Mononuclear cell (primary cell): Measurements from ENCODE around the gene SUMF2. TPM values are rescaled to one million over a fixed set of nuclear protein-coding genes. Genes with fewer than 3 reads are reported as not detected.
"Not testable (repeated sequence)": the region's sequence is repeated elsewhere in the genome, so short reads cannot be mapped to it uniquely, and the experiment has no call there.

Source experiments
- H3K27me3 ChIP-seq: 2 replicates; pipeline ENCODE4 v1.6.0; 2011; ENCODE audit warnings: low read length, control low read depth; ENCODE audit not compliant: insufficient read depth
- H3K4me1 ChIP-seq: 2 replicates; pipeline ENCODE4 v1.5.1; 2011; ENCODE audit warnings: mild to moderate bottlenecking, low read length, control low read depth; ENCODE audit not compliant: insufficient read depth
- H3K4me3 ChIP-seq: 2 replicates; pipeline ENCODE4 v1.5.1; 2011; ENCODE audit warnings: mild to moderate bottlenecking, low read length, moderate library complexity
- H3K9me3 ChIP-seq: 2 replicates; pipeline ENCODE4 v1.5.1; 2011; ENCODE audit warnings: low read depth, mild to moderate bottlenecking, control low read depth, low read length
- total RNA-seq: library from RNA; depleted of rRNA; stranded (reverse); fragments of >200 nt; gene quantifications from one replicate; pipeline ENCODE4 v1.2.3, GENCODE V29; 2012

Gene SUMF2
- total RNA-seq, result 79.3 TPM

DNA sequence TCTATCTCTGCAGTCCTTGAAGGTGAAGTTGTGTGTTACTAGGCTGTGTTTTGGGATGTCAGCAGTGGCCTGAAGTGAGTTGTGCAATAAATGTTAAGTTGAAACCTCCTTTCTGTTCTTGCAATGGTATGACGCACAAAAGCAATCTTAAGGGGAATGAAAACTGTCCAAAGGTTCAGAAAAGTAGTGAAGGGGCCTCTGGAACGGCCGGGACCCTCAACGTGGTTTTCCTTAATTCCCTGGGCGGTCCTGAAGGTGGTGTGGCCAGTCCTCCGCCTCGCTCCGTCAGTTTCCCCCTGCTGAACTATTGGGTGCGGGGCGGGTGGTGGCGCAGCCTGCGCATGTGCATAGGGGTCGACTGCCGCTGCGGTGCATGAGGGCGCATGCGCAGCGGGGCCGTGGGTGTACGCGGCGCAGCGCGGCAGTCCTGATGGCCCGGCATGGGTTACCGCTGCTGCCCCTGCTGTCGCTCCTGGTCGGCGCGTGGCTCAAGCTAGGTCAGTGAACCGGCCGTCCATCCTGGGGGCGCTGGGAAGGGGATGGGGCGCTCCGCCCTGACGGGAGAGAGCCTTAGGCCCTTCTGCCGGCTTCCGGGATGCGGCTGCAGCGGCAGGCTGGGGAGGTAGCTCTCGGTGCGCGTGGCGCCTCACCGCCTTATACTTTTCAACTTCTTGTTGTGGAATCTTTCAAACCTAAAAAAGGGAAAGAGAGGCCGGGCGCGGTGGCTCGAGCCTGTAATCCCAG, at the start of gene SUMF2:
Gene SUMF2 (plus strand): TSS at position 405 of the 744 bp plus-strand sequence. CDS start 26 bp downstream, at position 431.
- Histone ChIP-seq H3K4me1 (peaks cover 19% of the 10 kb centered on the region), H3K9me3 (no peaks in the 10 kb centered on the region), H3K27me3 (no peaks in the 10 kb centered on the region), H3K4me3 (peak within 1 kb of the TSS; percentile 89)

DNA sequence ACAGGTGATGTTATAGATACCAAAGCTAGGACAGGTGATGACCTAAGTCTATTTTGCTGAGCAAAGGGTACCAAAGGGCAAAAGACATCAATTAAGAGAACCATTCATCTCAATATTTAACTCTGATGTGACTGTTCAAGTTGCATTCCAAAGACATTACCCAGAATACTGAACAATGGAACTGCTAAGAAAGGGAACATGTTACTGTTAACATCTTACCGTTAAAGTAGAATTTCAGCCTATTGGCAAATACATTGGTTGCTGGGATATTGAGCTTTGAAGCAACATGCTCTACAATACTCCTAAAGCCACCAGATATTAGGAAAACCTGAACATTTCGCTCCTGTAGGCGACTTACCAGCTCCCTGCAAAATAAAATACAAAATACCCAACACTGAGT, 47.1 kb upstream of the SUMF2 start:
- H3K9me3 ChIP-seq, H3K4me3 ChIP-seq, H3K4me1 ChIP-seq, H3K27me3 ChIP-seq: not testable (repeated sequence)

DNA sequence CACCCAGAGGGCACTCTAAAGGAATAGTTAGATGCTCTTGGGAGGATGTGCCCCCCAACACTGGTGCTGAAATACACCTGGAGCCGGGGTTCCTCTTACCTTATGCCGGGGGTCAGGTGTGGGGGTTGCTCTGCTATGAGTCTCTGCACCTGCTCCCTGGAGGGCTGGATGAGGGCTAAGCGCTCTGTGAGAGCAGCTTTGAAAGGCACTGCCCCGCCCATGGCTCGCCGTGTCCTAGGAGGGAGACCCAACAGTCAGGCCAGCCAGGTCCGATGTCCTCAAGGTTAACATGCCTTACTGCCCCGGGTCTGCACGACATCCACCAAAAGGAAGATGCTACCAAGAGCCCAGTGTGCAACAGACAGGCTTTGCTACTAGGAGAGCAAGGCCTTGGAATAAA, 44.6 kb upstream of the SUMF2 start:
- H3K27me3 ChIP-seq, result no peaks in the 10 kb centered on the region
- no peaks in the 10 kb centered on the region for H3K9me3 ChIP-seq
- no peak overlapping the region for H3K4me3 ChIP-seq
- H3K4me1 ChIP-seq, result no peaks in the 10 kb centered on the region

DNA sequence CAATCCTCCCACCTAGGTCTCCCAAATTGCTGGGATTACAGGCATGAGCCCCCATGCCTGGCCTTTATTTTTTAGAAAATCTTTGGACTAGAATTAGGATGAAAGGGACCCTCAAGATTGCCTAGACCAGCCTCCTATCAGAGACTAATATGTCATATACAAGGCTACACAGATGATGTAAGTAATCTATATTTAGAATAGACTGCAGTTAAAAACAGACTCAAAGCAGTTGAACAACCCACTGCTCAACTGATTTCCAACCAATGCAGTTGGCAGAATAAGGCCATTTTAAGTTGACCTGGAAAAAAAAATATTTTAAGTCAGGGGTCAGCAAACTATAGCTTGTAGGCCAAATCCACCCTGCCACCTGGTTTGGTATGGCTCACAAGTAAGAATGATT, 40.6 kb upstream of the SUMF2 start:
- Histone ChIP-seq H3K4me3 (no peak overlapping the region), H3K4me1 (no peaks in the 10 kb centered on the region), H3K27me3 (no peaks in the 10 kb centered on the region), H3K9me3 (no peaks in the 10 kb centered on the region)

DNA sequence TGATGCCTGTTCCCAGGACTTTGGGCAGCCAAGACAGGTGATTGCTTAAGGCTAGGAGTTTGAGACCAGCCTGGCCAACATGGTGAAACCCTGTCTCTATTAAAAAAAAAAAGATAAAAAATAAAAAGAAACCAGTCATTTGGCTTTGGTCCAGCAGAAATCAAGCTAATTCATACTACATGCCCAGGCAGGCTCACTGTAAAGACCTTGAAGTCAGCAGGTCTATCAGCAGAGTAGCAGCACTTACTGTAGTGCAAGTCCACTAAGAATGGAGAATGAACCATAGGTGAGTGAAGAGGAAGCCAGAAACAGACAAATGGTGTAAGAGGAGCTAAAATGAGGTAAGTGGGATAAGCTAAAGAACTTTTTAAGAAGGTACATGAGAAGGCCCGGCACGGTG, 37.5 kb upstream of the SUMF2 start:
- no peak overlapping the region for H3K4me3 ChIP-seq
- H3K9me3 ChIP-seq, result no peaks in the 10 kb centered on the region
- H3K4me1 ChIP-seq, result no peaks in the 10 kb centered on the region
- no peaks in the 10 kb centered on the region for H3K27me3 ChIP-seq

DNA sequence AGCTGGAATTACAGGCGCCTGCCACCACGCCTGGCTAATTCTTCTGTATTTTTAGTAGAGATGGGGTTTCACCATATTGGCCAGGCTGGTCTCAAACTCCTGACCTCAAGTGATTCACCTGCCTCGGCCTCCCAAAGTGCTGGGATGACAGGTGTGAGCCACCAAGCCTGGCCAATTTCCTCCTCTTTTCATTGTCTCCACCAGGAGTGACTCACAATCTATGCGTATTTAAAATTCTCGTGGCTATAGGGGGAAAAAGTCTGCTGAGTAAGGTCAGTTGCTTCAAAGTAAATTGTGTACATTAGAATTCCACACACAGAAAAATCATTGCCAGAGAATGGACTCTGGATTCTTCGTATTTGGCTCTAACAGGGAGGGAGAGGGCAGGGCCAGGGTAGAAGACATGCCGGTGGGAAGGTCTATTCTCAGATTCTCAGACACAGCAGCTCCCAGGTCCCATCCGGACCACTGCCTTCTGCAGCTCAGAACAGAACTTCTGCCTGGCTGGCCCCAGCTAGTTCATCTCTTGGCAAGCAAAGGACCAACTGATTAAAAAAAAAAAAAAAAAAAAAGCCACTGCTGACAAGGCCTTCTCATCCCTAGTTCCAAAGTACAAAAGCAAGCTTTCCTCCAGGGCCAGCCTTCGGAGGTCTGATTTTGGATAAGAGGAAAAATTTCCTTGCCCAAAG, 35.0 kb upstream of the SUMF2 start:
- no peaks in the 10 kb centered on the region for H3K27me3 ChIP-seq
- peaks cover 5% of the 10 kb centered on the region for H3K4me1 ChIP-seq
- no peak overlapping the region for H3K4me3 ChIP-seq
- no peaks in the 10 kb centered on the region for H3K9me3 ChIP-seq

DNA sequence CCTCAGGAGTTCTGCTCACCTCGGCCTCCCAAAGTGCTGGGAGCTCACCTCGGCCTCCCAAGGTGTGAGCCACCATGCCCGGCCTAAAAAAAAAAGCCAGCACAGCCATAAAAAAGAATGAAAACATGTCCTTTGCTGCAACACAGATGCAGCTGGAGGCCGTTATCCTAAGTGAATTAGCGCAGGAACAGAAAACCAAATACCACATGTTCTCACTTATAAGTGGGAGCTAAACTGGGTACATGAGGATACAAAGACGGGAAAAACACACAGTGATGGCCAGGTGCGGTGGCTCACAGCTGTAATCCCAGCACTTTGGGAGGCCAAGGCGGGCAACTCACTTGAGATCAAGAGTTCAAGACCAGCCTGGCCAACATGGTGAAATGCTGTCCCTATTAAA, 33.7 kb upstream of the SUMF2 start:
- Histone ChIP-seq H3K27me3 (no peaks in the 10 kb centered on the region), H3K9me3 (no peaks in the 10 kb centered on the region), H3K4me1 (peaks cover 5% of the 10 kb centered on the region), H3K4me3 (no peak overlapping the region)

DNA sequence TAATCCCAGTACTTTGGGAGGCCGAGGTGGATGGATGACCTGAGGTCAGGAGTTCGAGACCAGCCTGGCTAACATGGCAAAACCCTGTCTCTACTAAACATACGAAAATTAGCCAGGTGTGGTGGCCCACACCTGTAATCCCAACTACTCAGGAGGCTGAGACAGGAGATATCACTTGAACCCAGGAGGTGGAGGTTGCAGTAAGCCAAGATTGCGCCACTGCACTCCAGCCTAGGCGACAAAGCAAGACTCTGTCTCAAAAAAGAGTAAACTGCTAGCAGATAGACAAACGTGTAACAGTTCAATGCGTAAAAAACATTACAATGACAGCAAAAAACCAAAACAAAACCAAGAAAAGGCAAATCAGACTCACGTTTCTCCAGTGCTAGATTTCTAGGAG, 32.5 kb upstream of the SUMF2 start:
- H3K27me3 ChIP-seq, H3K4me3 ChIP-seq, H3K9me3 ChIP-seq, H3K4me1 ChIP-seq: not testable (repeated sequence)

DNA sequence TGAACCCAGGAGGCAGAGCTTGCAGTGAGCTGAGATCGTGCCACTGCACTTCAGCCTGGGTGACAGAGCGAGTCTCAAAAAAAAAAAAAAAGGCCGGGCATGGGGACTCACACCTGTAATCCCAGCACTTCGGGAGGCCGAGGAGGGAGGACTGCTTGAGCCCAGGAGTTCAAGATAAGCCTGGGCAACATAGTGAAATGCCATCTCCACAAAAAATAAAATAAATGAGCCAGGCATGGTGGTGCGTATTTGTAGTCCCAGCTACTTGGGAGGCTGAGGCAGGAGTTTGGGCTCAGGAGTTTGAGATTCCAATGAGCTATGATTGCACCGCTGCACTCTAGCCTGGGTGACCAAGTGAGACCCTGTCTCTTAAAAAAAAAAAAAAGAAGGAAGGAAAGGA, 31.5 kb upstream of the SUMF2 start:
- H3K9me3 ChIP-seq, H3K4me3 ChIP-seq: not testable (repeated sequence)

DNA sequence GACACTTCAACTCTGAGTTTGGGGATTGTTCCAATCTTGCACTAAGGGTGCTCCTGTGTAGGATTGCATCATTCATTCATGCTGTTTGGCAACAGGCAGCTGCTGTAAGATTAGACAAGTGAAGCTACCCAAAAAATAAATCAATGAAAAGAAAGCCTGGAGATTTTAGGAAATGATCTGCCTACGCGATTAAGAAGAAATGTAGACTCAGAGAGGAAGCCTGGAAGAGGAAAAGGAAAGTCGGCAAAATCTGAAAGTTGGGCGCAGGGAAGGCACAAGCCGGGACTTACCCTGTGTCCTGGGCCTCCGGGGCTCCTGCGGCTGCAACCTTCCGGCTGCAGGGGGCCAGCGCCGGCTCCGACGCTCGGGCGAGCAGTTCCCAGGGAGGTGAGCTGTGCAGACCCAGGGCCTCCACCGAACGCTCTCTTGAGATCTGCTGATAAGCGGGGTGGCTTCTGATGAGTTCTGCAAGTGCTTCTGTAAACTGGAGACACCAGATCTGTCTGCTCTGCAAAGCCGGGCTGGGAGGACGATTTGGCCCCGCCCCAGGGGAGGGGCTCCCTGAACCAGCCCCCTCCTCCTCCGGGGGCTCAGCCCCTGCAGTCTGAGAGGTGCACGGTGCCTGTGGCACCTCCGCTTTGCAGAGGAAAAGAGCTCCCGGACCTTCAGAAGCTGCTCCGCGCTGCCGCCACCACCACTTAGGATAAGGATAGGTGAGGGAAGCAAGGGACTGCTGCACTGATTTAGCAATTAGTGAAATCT, 30.2 kb upstream of the SUMF2 start:
- Histone ChIP-seq H3K4me1 (peaks cover 5% of the 10 kb centered on the region), H3K4me3 (peak overlapping the region; percentile 49), H3K9me3 (no peaks in the 10 kb centered on the region), H3K27me3 (no peaks in the 10 kb centered on the region)

More for the DNA sequence above, 31.5 kb upstream of the SUMF2 start:
- not testable (repeated sequence) for H3K27me3 ChIP-seq, H3K4me1 ChIP-seq

DNA sequence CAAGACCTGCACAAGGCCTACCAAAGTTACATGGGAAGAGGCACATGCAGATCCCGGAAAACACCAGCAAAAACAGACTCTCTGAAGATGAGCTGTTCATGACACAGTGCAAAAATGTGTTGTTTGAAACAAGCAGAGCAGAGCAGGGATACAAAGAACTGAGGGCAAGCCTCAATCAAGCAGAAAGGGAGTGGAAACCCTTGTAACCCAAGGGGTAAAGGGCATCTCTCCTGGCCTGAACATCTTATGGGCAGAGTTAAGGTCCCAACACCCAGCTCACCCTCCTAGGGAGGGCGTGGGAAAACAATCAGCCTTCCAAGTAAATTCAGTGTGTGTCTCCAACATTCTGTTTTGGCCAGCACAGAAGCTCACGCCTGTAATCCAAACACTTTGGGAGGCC, 23.4 kb upstream of the SUMF2 start:
- H3K27me3 ChIP-seq, result no peaks in the 10 kb centered on the region
- no peaks in the 10 kb centered on the region for H3K9me3 ChIP-seq
- no peaks in the 10 kb centered on the region for H3K4me1 ChIP-seq
- no peak overlapping the region for H3K4me3 ChIP-seq

DNA sequence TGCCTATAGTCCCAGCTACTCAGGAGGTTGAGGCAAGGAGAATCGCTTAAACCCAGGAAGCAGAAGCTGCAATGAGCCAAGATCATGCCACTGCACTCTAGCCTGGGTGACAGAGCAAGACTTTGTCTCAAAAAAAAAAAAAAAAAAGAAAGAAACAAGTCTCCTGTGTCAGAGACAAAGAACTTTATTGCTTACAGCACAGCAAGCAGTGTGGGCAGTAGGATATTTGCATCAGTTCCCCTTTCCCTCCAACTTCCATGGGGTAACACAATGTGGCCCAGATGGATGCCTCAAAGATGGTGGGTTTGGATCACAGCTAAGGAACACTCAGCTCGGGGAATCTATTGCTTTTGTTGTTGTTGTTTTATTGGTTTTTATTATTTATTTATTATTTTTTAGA, 18.3 kb upstream of the SUMF2 start:
- H3K4me3 ChIP-seq, H3K27me3 ChIP-seq, H3K4me1 ChIP-seq, H3K9me3 ChIP-seq: not testable (repeated sequence)

DNA sequence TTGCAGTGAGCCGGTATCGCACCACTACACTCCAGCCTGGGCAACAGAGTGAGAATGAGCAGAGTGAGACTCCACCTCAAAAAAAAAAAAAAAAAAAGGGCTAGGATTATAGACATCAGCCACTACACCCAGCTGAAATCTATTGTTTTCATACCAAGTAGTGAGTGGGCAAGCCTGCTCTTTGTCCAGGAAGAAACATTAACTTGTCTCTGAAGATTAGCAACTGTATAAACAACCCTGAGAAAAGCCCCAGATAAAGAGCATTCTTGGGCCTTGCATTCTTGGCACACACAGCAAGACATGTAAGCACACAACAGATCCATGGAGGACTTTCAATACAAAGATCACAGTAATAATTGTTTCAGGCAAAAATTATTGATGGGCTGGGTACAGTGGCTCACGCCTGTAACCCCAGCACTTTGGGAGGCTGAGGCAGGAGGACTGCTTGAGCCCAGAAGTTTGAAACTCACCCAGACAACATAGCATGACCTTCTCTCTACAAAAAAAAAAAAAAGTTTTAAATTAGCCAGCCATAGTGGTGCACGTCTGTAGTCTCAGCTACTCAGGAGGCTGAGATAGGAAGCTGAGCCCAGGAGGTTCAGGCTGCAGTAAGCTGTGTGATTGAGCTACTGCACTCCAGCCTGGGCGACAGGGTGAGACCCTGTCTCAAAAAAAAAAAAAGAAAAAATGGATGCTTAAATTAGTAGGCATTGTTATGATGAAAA, 17.2 kb upstream of the SUMF2 start:
- Histone ChIP-seq H3K9me3 (no peaks in the 10 kb centered on the region), H3K27me3 (no peaks in the 10 kb centered on the region), H3K4me3 (no peak overlapping the region), H3K4me1 (peaks cover 11% of the 10 kb centered on the region)

DNA sequence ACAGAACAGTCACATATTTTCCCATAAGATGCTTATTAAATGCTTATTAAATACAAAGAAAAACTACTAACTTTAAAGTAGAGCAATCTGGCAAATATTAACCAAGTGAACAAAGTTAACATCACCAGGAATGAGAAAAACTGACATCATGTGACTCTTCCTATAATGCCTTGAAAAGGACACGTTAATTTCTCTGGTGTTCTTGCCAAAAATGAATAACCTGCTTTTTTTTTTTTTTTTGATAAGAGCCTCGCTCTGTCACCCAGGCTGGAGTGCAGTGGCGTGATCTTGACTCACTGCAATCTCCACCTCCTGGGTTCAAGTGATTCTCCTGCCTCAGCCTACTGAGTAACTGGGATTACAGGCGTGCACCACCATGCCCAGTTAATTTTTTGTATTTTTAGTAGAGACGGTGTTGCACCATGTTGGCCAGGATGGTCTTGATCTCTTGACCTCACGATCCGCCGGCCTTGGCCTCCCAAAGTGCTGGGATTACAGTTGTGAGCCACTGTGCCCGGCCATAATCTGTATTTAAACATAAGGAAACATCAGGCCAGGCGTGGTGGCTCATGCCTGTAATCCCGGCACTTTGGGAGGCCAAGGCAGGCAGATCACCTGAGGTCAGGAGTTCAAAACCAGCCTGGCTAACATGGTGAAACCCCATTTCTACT, 16.5 kb upstream of the SUMF2 start:
- not testable (repeated sequence) for H3K9me3 ChIP-seq, H3K27me3 ChIP-seq, H3K4me3 ChIP-seq
- H3K4me1 ChIP-seq, result peaks cover 17% of the 10 kb centered on the region
